ENCODE data around the gene ZNF165.

ZNF165 gene

DNA sequence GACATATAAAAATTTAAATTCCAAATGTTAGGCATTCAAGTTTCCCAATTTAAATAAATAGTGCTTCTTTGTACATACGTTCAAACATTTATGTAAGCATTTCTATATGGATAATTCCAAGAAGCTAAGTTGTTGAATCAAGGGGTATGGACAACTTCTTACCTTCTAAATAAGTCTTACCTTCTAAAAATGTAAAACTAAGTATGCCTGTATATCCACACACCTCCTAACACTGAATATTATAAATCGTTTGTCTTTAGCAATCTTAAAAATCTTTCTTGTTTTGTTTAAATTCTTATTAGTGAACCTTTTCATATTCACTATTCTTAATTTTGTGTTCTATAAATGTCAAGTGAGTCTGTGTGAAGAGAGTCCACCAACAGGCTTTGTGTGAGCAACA lies 41.5 kb downstream of the ZNF165 start:
- DNase-seq (ENCODE audit: low spot score), result peak; percentile 53

DNA sequence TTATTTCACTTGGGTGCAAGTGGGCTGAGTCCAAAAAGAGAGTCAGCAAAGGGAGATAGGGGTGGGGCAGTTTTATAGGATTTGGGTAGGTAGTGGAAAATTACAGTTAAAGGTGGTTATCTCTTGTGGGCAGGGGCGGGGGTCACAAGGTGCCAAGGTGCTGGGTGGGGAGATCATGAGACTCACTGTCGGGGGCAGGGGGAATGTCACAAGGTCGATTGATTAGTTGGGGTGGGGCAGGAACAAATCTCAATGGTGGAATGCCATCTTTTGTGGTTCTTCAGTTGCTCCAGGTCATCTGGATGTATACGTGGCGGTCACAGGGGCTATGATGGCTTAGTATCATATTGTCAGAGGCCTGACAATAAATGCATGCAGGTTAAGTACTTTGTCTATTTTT lies 41.9 kb downstream of the ZNF165 start:
- peak; percentile 64 for DNase-seq (ENCODE audit: low spot score)

DNA sequence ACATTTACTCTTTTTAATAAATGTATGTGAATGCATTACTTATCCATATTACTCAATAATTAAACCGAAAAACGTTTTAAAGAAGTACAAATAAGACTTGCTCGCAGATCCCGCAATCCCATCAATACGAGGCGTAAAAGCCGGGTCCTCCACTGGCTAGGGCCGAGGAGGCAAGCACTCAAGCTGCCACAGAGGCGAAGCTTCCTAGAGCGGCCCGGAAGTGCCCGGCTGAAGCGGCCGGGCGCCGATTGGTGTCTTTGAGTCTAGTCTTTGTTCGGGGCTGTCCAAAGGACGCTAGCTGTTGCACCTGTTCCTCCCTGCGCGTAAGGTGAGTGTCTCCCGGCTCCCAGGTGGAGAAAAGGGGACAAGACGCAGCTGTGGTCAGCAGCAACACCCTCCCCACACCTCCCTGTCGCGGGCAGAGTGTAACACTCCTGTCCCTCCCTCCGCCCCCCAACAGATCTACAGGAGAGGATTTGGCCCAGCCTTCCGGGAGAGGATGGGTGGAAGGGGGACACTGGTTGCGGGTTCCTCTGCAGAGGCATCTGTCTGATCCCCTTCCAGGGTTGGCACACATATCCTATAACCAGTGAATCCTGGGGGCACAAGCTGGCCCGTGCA lies 44.1 kb downstream of the ZNF165 start, which contains the start of gene ZSCAN16:
ZSCAN16 (plus strand) TSS at position 260 of the 621 bp plus-strand sequence. CDS start 835 bp downstream, outside the sequence.
- peak; percentile 85 for DNase-seq (ENCODE audit: low spot score)

DNA sequence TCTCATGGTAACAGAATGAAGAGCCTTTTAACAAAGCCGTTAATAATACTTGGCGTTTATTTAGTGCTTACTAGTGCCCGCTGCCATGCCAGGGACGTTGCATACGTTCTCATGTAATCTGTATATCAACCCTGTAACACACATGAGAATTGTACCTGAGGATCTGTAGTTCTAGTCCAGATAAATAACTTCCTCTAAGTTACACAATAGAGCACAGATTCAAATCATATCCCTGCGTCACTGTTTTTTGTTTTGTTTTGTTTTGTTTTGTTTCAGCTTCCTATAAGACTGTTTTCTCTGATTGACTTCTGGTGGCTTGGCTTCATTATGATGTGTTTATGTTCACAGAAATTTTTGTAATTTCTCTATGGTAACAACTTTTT lies 44.6 kb downstream of the ZNF165 start:
- DNase-seq (ENCODE audit: low spot score), result no peak

DNA sequence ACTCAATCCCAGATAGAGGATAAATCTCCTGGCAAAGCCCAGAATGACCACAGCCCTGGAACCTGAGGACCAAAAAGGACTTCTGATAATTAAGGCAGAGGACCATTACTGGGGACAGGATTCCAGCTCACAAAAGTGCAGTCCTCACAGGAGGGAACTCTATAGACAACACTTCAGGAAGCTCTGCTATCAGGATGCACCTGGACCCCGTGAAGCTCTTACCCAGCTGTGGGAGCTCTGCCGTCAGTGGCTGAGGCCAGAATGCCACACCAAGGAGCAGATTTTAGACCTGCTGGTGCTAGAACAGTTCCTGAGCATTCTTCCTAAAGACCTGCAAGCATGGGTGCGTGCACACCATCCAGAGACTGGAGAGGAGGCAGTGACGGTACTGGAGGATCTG lies 45.0 kb downstream of the ZNF165 start:
- no peak for DNase-seq (ENCODE audit: low spot score)

DNA sequence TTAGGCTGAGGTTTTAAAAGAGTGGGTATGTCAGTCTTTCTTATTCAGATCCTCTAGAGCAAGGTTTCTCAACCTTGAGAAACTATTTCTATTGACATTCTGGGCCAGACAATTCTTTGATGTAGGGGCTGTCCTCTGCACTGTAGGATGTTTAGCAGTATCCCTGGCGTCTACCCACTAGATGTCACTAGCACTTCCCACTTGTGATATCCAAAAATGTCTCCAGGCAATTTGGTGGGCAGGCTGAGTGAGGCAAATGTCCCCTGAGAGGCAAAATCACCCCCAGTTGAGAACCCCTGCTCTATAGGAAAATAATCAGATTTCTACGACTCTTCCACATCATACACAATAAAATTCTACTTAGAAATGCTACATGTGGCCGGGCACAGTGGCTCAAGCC lies 53.6 kb downstream of the ZNF165 start:
- peak; percentile 68 for DNase-seq (ENCODE audit: low spot score)

DNA sequence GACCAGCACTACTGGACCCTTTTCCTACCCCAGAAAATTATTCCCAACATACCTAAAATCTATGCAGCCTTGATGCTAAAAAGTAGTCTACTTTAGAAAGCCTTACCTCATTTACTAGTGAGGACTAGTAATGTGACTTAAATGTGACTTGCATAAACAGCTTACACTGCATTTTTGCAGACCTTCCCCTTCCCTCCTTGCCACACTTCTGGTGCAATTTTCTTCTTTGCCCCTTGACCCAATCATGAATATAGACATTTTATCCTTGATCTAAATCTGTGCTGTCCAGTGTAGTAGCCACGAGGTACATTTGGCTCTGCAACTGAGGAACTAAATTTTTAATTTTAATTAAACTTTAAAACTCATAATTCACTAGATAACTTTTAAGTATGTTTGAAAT lies 54.3 kb downstream of the ZNF165 start:
- no peak for DNase-seq (ENCODE audit: low spot score)

DNA sequence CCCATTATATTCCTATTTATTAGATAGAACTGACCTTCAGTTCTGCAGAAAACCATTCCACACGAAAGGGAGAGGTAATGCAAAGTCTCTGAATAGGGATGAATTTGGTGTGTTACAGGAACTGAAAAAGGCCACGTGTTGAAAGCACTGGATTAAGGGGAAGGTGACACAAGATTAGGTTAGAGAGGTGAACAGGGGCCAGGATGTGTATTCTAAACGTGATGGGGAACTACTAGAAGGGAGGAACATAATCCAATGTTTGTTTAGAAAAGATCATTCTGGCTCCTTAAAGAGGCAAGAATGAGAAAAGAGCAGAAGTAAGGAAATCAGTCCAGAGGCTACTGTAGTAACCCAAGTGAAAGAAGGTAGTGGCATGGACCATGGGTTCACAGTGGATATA lies 55.0 kb downstream of the ZNF165 start:
- no peak for DNase-seq (ENCODE audit: low spot score)

DNA sequence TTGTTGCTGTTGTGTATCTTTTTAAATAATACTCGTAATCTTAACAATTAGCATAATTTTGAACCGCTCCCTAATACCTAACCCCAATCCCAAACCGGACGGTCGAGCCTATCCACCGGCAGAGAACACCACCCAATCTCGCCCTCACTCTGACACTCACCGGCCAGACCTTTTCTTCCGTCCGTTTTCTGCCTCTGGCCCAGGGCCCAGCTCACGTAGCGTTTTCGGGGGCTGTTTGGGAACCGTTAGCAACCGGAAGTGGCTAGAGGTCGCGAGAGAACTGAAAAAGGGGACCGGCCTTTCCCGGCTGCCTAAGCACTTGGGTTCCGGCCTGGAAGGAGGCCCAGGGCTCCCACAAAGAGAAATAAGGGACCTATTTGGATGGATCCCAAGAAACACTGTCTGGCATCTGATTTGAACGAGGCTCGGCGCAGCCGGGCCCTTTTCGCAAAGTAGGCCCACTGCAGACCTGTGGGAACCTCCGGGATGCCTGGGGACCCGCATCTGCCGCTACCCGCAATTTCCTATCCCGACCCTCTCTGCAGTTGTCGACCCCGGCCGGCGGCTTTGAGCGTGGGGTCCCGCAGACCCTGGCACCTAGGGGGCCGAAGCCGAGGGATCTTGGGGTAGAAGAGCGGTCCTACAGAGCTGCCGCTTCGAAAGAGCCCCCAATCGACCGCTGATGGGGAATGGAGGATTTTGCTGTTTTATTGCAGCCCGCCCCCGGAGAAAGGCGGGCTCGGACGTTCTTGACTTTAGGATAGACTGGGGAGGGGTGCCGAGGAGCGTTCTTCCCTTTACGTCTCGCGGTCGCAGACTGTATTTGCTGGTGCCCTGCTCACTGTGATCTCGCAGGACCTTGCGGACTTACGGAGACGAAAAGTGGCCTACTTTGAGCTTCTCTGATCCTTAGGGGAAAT lies 56.5 kb downstream of the ZNF165 start:
- DNase-seq (ENCODE audit: low spot score), result peak; percentile 94

DNA sequence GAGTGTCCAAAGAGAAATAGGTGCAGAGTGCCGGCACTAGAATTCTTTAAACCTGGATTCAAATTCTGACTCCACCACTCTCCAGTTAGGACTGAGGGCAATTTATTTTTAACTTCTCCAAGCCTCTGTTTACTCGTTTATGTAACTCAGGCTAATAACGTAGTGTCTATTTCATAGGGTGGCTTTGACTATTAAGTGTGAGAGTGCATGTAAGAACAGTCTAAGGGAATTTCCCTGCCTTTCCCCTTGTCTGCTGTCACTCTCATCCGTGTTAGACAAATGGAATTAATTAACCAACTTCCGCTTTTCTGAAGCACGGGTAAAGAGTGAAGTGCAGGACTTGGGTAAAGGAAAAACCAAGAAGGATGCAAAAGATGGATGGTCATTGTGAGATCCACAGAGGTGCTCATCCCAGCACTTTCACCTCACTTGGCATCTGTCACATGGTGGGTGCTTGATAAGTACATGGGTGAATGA lies 57.2 kb downstream of the ZNF165 start:
- peak; percentile 61 for DNase-seq (ENCODE audit: low spot score)

Measured in hematopoietic multipotent progenitor cell treated with erythropoietin and hydrocortisone succinate and interleukin-3 and kit ligand, for 17 days (in vitro differentiated cells).